PC-3 (cell line): ENCODE results near the gene AFG3L2. TPM values are rescaled to one million over a fixed set of nuclear protein-coding genes. Genes with fewer than 3 reads are reported as not detected.

ENCODE experiments used
- ATAC-seq: fragments of 200-7000 bp; cut with Tn5 transposase; 2 replicates; pipeline ENCODE4 v1.9.1; 2020; ENCODE audit warnings: mild to moderate bottlenecking, moderate library complexity
- BruUV-seq: library from RNA; stranded (reverse); fragments of 400-500 nt; replicated peaks from 2 replicates; lab custom pipeline; 2021; lab: Mats Ljungman, UMichigan
- CTCF ChIA-PET: fragments of 300-600 bp; sonication (Branson Sonifier 250); formaldehyde crosslinking; loops from one replicate; lab custom pipeline; 2022; ENCODE audit warnings: antibody characterized with exemption; lab: Charles Lee
- POLR2A ChIA-PET: fragments of 300-600 bp; sonication (Branson Sonifier 250); formaldehyde crosslinking; loops from one replicate; lab custom pipeline; 2022; ENCODE audit warnings: antibody characterized with exemption; ENCODE audit not compliant: unreplicated experiment; lab: Charles Lee
- DNase-seq: peaks from one replicate; pipeline ENCODE4 v3.0.0-alpha.2; 2015
- H2AFZ ChIP-seq: fragments of 300-600 bp; sonication (generic); 2 replicates; pipeline ENCODE4 v1.6.0; 2016; ENCODE audit warnings: antibody characterized with exemption, low read length
- H3F3A ChIP-seq: fragments of 300-600 bp; sonication (generic); one replicate; pipeline ENCODE4 v1.6.0; 2017; ENCODE audit warnings: antibody characterized with exemption, low read length, control low read depth, mild to moderate bottlenecking; ENCODE audit not compliant: unreplicated experiment
- H3K27ac ChIP-seq: fragments of 300-600 bp; sonication (generic); 2 replicates; pipeline ENCODE4 v1.5.1; 2016; ENCODE audit warnings: mild to moderate bottlenecking, low read length
- H3K27me3 ChIP-seq: fragments of 300-600 bp; sonication (generic); 2 replicates; pipeline ENCODE4 v1.6.1; 2016; ENCODE audit warnings: low read length, mixed read lengths
- H3K36me3 ChIP-seq: fragments of 300-600 bp; sonication (generic); 2 replicates; pipeline ENCODE4 v1.6.1; 2016; ENCODE audit warnings: low read depth, mixed run types, low read length, mixed read lengths
- H3K4me1 ChIP-seq: fragments of 300-600 bp; sonication (generic); 2 replicates; pipeline ENCODE4 v1.5.1; 2016; ENCODE audit warnings: low read length; ENCODE audit not compliant: insufficient read depth
- H3K4me2 ChIP-seq: fragments of 300-600 bp; sonication (generic); 2 replicates; pipeline ENCODE4 v1.6.0; 2016; ENCODE audit warnings: low read length
- H3K4me3 ChIP-seq: fragments of 300-600 bp; sonication (generic); 2 replicates; pipeline ENCODE4 v1.5.1; 2016; ENCODE audit warnings: mild to moderate bottlenecking, low read length, mixed read lengths
- H3K79me2 ChIP-seq: fragments of 300-600 bp; sonication (generic); 2 replicates; pipeline ENCODE4 v1.6.1; 2017; ENCODE audit warnings: low read length, mixed read lengths
- H3K9ac ChIP-seq: fragments of 300-600 bp; sonication (generic); 2 replicates; pipeline ENCODE4 v1.6.0; 2016; ENCODE audit warnings: mild to moderate bottlenecking, low read length
- H3K9me2 ChIP-seq: fragments of 300-600 bp; sonication (generic); replicated peaks from 2 replicates; pipeline ENCODE4 v1.6.1; 2016; ENCODE audit warnings: mixed run types, low read length, mixed read lengths
- H3K9me3 ChIP-seq: fragments of 300-600 bp; sonication (generic); 2 replicates; pipeline ENCODE4 v1.6.1; 2016; ENCODE audit warnings: low read length, mixed read lengths
- H4K20me1 ChIP-seq: fragments of 300-600 bp; sonication (generic); 2 replicates; pipeline ENCODE4 v1.6.1; 2016; ENCODE audit warnings: low read length, mixed read lengths
- EZH2 ChIP-seq: fragments of 300-600 bp; sonication (generic); IDR thresholded peaks from one replicate; pipeline ENCODE4 v1.6.1; 2017; ENCODE audit warnings: antibody characterized with exemption, mild to moderate bottlenecking, low read length; ENCODE audit not compliant: unreplicated experiment
- EZH2phosphoT487 ChIP-seq: fragments of 300-600 bp; sonication (generic); IDR thresholded peaks from 2 replicates; pipeline ENCODE4 v1.6.1; 2018; ENCODE audit warnings: mild to moderate bottlenecking, antibody characterized with exemption, low read length, borderline replicate concordance
- intact Hi-C: fragments of 100-400 bp; cut with micrococcal nuclease; formaldehyde crosslinking; loops from 2 replicates; pipeline ENCODE4 v1.9.0; 2023
- total RNA-seq: library from RNA; depleted of rRNA; stranded (reverse); fragments of >200 nt; gene quantifications from 2 replicates; pipeline ENCODE4 v1.2.3, GENCODE V29; 2014
- TF ChIP-seq, protein P1 (sequence below): fragments of 300-600 bp; sonication (generic); conservative IDR thresholded peaks from 2 replicates; pipeline ENCODE4 v1.5.1; 2017; ENCODE audit warnings: antibody characterized with exemption, low read depth, mild to moderate bottlenecking, low read length

The AFG3L2 gene
- total RNA-seq, 1 experiment from 2014 or later: 79.3 TPM

DNA sequence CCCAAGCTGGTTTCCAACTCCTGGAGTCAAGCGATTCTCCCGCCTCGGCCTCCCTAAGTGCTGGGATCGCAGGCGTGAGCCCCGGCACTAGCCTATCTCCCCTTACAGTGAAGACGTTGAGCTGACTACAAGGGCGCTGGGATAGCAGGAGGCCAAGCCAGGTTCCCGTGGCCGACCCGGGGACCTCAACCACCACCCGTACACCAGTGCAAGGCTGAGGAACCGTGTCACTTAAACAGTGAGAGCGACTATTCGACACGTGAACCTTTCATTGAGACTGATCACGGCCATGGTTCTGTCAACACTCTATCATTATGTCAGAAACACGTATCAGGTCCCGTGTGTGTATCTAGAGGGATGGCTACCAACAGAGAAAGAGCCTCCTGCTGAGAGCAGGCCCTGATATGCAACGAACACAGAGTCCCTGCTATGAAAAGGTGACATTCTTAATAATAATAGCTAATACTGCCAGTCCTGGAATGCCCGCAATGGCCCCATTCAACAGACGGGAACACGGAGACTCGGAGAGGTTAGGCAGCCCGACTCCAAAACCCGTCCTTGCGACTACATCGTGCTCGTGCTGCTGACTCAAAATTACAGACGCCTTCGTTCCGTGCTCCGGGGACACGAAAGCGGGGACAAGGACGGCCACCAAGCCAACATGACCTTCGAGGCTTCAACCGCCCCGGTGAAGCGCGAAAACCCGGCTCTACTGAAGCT is 833 bp downstream of the AFG3L2 start:
- peak overlapping the region; percentile 98 for H3K9ac ChIP-seq
- H3K27me3 ChIP-seq: no peaks in the 10 kb centered on the region
- peaks cover 41% of the 10 kb centered on the region for H4K20me1 ChIP-seq
- H3K9me2 ChIP-seq: no peaks in the 10 kb centered on the region
- intact Hi-C loops: loop anchor here (2.0 to 10.0 kb wide), 4 partner anchors 39 to 571 kb away; partner anchors contain the start of genes IMPA2 and SEH1L
- H3K79me2 ChIP-seq: peaks cover 55% of the 10 kb centered on the region
- H3K4me1 ChIP-seq: peaks cover 29% of the 10 kb centered on the region
- CTCF ChIA-PET: interaction anchor here (0.6 to 1.5 kb wide), 2 partner anchors 14 to 104 kb away, joined by 3 to 5 read pairs; no protein-coding TSS in a partner anchor
- POLR2A ChIA-PET: interaction anchor here (0.6 to 1.3 kb wide), 8 partner anchors 48 to 508 kb away, joined by 3 to 21 read pairs (median 6); partner anchors contain the start of genes CEP76, PSMG2 and PTPN2
- BruUV-seq: TSS peak; percentile 65
- no peaks in the 10 kb centered on the region for H3F3A ChIP-seq
- peak overlapping the region; percentile 94 for H3K27ac ChIP-seq
- no peaks in the 10 kb centered on the region for H3K9me3 ChIP-seq
- peak overlapping the region; percentile 60 for H2AFZ ChIP-seq
- ATAC-seq (peak; percentile 4), DNase-seq (peak; percentile 30)
- peaks cover 8% of the 10 kb centered on the region; the same call in 1 of the 2 replicates for H3K36me3 ChIP-seq
- peak overlapping the region; percentile 84 for H3K4me3 ChIP-seq
- peak overlapping the region; percentile 91 for H3K4me2 ChIP-seq
- TF ChIP-seq EZH2phosphoT487 (no peak), EZH2 (no peak)
- TF ChIP-seq, protein P1, sequence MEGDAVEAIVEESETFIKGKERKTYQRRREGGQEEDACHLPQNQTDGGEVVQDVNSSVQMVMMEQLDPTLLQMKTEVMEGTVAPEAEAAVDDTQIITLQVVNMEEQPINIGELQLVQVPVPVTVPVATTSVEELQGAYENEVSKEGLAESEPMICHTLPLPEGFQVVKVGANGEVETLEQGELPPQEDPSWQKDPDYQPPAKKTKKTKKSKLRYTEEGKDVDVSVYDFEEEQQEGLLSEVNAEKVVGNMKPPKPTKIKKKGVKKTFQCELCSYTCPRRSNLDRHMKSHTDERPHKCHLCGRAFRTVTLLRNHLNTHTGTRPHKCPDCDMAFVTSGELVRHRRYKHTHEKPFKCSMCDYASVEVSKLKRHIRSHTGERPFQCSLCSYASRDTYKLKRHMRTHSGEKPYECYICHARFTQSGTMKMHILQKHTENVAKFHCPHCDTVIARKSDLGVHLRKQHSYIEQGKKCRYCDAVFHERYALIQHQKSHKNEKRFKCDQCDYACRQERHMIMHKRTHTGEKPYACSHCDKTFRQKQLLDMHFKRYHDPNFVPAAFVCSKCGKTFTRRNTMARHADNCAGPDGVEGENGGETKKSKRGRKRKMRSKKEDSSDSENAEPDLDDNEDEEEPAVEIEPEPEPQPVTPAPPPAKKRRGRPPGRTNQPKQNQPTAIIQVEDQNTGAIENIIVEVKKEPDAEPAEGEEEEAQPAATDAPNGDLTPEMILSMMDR: no peak

DNA sequence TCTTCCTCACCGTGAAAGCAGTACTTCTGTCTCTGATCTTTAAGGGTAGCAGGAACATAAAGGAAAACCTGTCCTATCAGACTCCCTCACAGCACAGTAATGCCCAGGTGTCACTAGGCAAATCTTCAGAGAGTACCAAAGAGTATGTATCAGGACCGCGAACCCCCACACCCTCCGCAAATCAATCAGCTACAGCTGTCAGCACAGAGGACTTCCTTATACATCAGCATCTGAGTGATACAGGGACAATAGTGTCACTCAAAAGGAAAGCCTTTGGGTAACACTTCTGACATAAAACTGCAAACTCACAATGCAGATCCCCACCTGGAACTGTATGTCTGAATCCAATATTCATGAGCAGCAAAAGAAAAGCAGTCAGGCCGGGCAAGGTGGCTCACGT is 2.6 kb downstream of the AFG3L2 start:
- no peak overlapping the region for H3K27ac ChIP-seq
- no peaks in the 10 kb centered on the region for H3F3A ChIP-seq
- no peaks in the 10 kb centered on the region for H3K9me3 ChIP-seq
- no peak overlapping the region for H3K9ac ChIP-seq
- intact Hi-C loops: loop anchor here (10.0 kb wide), 1 partner anchor 390 kb away; the partner anchor contains the start of gene IMPA2
- H3K4me1 ChIP-seq: peaks cover 29% of the 10 kb centered on the region
- no peaks in the 10 kb centered on the region for H3K27me3 ChIP-seq
- H3K36me3 ChIP-seq: peaks cover 11% of the 10 kb centered on the region; the same call in 1 of the 2 replicates
- ATAC-seq: no peak
- peaks cover 73% of the 10 kb centered on the region for H3K79me2 ChIP-seq
- H4K20me1 ChIP-seq: peaks cover 41% of the 10 kb centered on the region
- peak overlapping the region; percentile 91 for H3K4me2 ChIP-seq
- no peaks in the 10 kb centered on the region for H3K9me2 ChIP-seq
- H2AFZ ChIP-seq: no peak overlapping the region
- no peak overlapping the region; the same call in 1 of the 2 replicates for H3K4me3 ChIP-seq
- no peak for DNase-seq
- ChIA-PET CTCF (no interaction called here), POLR2A (no interaction called here)
- no peak for TF ChIP-seq EZH2
- TF ChIP-seq EZH2phosphoT487: no peak
- TF ChIP-seq, protein P1: no peak
- BruUV-seq: no TSS peak
